ENCODE measurements around the gene TMEM120B. TPM values are rescaled to one million over a fixed set of nuclear protein-coding genes. Genes with fewer than 3 reads are reported as not detected.
A peak's percentile ranks its signal among the peaks of the same experiment; 100 is the strongest.

The TMEM120B gene
- total RNA-seq, 4 donors from 2014 or later = 7.1 to 13.8 (median 8.8) TPM

GRCh38 chr12:121812320-121812871, 99.8 kb downstream of the TMEM120B start:
- H3K4me3 ChIP-seq = peak overlapping the region; percentile 54
- peak in 1 of 2 donors; percentile 78 for DNase-seq (ENCODE audit: low spot score in 2 of 2)
- no peaks in the 10 kb centered on the region for H3K9me3 ChIP-seq
- no peaks in the 10 kb centered on the region for H3K27me3 ChIP-seq
- peaks cover 42% of the 10 kb centered on the region for H3K4me1 ChIP-seq
- H3K27ac ChIP-seq = no peak overlapping the region
- peaks cover 72% of the 10 kb centered on the region for H3K36me3 ChIP-seq
- no peak for TF ChIP-seq POLR2A (IDR thresholded peaks at IDR 0.05)
- peak in 1 of 3 donors; percentile 71 for TF ChIP-seq POLR2AphosphoS5 (IDR thresholded peaks at IDR 0.05)
- WGBS = 51% methylated on average over 9 of the region's 26 CpGs

- Histone ChIP-seq H3K9me3 (no peaks in the 10 kb centered on the region), H3K27ac (no peak overlapping the region), H3K4me1 (peaks cover 38% of the 10 kb centered on the region), H3K4me3 (peak overlapping the region; percentile 54), H3K36me3 (peaks cover 73% of the 10 kb centered on the region), H3K27me3 (no peaks in the 10 kb centered on the region)
- TF ChIP-seq POLR2AphosphoS5 (IDR thresholded peaks at IDR 0.05) = no peak
- TF ChIP-seq CTCF (IDR thresholded peaks at IDR 0.05) = no peak
- TF ChIP-seq EP300 (IDR thresholded peaks at IDR 0.05) = no peak
- TF ChIP-seq POLR2A (IDR thresholded peaks at IDR 0.05) = no peak
- WGBS = 43% methylated on average over 25 of the region's 25 CpGs
- peak in 1 of 2 donors; percentile 64 for DNase-seq (ENCODE audit: low spot score in 2 of 2)
Measured at GRCh38 chr12:121812921-121813896, 100.7 kb downstream of the TMEM120B start.

GRCh38 chr12:121813951-121814350, 101.4 kb downstream of the TMEM120B start:
- Histone ChIP-seq H3K27ac (no peak overlapping the region), H3K4me3 (no peak overlapping the region), H3K9me3 (no peaks in the 10 kb centered on the region), H3K27me3 (no peaks in the 10 kb centered on the region), H3K4me1 (peaks cover 38% of the 10 kb centered on the region), H3K36me3 (peaks cover 73% of the 10 kb centered on the region)
- DNase-seq (ENCODE audit: low spot score in 2 of 2) = peak in 1 of 2 donors; percentile 55
- no peak for TF ChIP-seq POLR2A (IDR thresholded peaks at IDR 0.05)
- no peak for TF ChIP-seq CTCF (IDR thresholded peaks at IDR 0.05)
- TF ChIP-seq POLR2AphosphoS5 (IDR thresholded peaks at IDR 0.05) = no peak
- TF ChIP-seq EP300 (IDR thresholded peaks at IDR 0.05) = no peak
- 88% methylated on average over 11 of the region's 14 CpGs for WGBS

GRCh38 chr12:121814429-121815119, 102.0 kb downstream of the TMEM120B start:
- no peak overlapping the region for H3K27ac ChIP-seq
- DNase-seq (ENCODE audit: low spot score in 2 of 2) = peak in 1 of 2 donors; percentile 65
- no peaks in the 10 kb centered on the region for H3K27me3 ChIP-seq
- H3K36me3 ChIP-seq = peaks cover 73% of the 10 kb centered on the region
- no peaks in the 10 kb centered on the region for H3K9me3 ChIP-seq
- WGBS = 96% methylated on average over 11 of the region's 31 CpGs
- peaks cover 38% of the 10 kb centered on the region for H3K4me1 ChIP-seq
- TF ChIP-seq POLR2A (IDR thresholded peaks at IDR 0.05) = no peak
- no peak for TF ChIP-seq EP300 (IDR thresholded peaks at IDR 0.05)
- TF ChIP-seq POLR2AphosphoS5 (IDR thresholded peaks at IDR 0.05) = no peak
- TF ChIP-seq CTCF (IDR thresholded peaks at IDR 0.05) = no peak
- no peak overlapping the region for H3K4me3 ChIP-seq

- peaks cover 73% of the 10 kb centered on the region for H3K36me3 ChIP-seq
- DNase-seq (ENCODE audit: low spot score in 2 of 2) = no peak
- TF ChIP-seq CTCF (IDR thresholded peaks at IDR 0.05) = no peak
- no peak for TF ChIP-seq EP300 (IDR thresholded peaks at IDR 0.05)
- TF ChIP-seq POLR2A (IDR thresholded peaks at IDR 0.05) = no peak
- TF ChIP-seq POLR2AphosphoS5 (IDR thresholded peaks at IDR 0.05) = no peak
- H3K27me3 ChIP-seq = no peaks in the 10 kb centered on the region
- H3K4me3 ChIP-seq = no peak overlapping the region
- H3K27ac ChIP-seq = no peak overlapping the region
- no peaks in the 10 kb centered on the region for H3K9me3 ChIP-seq
- H3K4me1 ChIP-seq = peaks cover 34% of the 10 kb centered on the region
- 91% methylated on average over 8 of the region's 8 CpGs for WGBS
Measured at GRCh38 chr12:121815263-121815662, 102.7 kb downstream of the TMEM120B start.

Data from suprapubic skin (tissue), 4 donors.